ENCODE data around the gene C11orf97. TPM values are rescaled to one million over a fixed set of nuclear protein-coding genes. Genes with fewer than 3 reads are reported as not detected.

Gene C11orf97
- total RNA-seq, 1 experiment from 2014 or later = not detected

DNA sequence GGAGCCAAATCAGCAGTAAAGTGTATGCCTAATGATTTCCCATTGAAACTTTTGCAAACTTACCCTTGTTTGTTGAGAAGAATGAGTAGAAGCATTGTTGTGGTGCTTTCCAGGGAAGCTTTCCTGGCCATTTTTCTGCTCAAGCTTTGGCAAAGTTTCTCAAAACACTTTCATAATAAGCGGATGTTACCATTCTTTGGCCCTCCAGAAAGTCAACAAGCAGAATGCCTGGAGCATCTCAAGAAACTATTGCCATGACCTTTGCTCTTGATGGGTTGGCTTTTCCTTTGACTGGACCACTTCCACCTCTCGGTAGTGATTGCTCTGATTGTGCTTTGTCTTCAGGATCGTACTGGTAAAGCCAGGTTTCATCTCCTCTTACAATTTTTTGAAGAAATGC, 65.6 kb downstream of the C11orf97 start:
- in situ Hi-C loops (cut with HindIII; ENCODE audit: low pct_unique_long_range_greater_than_20kb, low sequenced_read_pairs) = no loop called here
- DNase-seq (ENCODE audit: low read depth) = no peak

Other genes with a start within 250 kb of the C11orf97 start
- not detected in 2 replicates for gene IZUMO1R, start 207.9 kb upstream of the C11orf97 start, total RNA-seq (2014; rRNA removed; shearing (Covaris generic); ENCODE audit: low replicate concordance)
- gene GPR83, start 111.0 kb upstream of the C11orf97 start, total RNA-seq (2014; rRNA removed; shearing (Covaris generic); ENCODE audit: low replicate concordance) = not detected in 2 replicates
- gene MRE11, start 18.6 kb upstream of the C11orf97 start, total RNA-seq (2014; rRNA removed; shearing (Covaris generic); ENCODE audit: low replicate concordance) = 3.7 and 4.5 TPM in 2 replicates
- gene ANKRD49, start 18.5 kb upstream of the C11orf97 start, total RNA-seq (2014; rRNA removed; shearing (Covaris generic); ENCODE audit: low replicate concordance) = 4.2 and 6.7 TPM in 2 replicates
- gene FUT4, start 31.5 kb downstream of the C11orf97 start, total RNA-seq (2014; rRNA removed; shearing (Covaris generic); ENCODE audit: low replicate concordance) = 1.8 and 5.8 TPM in 2 replicates
- 0.20 and 0.95 TPM in 2 replicates for gene PIWIL4, start 54.9 kb downstream of the C11orf97 start, total RNA-seq (2014; rRNA removed; shearing (Covaris generic); ENCODE audit: low replicate concordance)